ENCODE data around the gene BAHCC1. TPM values are rescaled to one million over a fixed set of nuclear protein-coding genes. Genes with fewer than 3 reads are reported as not detected.

BAHCC1 gene
- total RNA-seq, 1 experiment from 2014 or later, result 0.31 TPM

- peak; percentile 57 for DNase-seq (ENCODE audit: low spot score)
These were observed 32.2 kb downstream of the BAHCC1 start for GRCh38 chr17:81427173-81428120.

- peak; percentile 64 for DNase-seq (ENCODE audit: low spot score)
These were observed 32.9 kb downstream of the BAHCC1 start for GRCh38 chr17:81428121-81428515.

- no peak for DNase-seq (ENCODE audit: low spot score)
These were observed 33.3 kb downstream of the BAHCC1 start for GRCh38 chr17:81428516-81428915.

GRCh38 chr17:81428948-81429774, 33.9 kb downstream of the BAHCC1 start:
- DNase-seq (ENCODE audit: low spot score), result peak; percentile 72

GRCh38 chr17:81429821-81430551, 34.7 kb downstream of the BAHCC1 start:
- no peak for DNase-seq (ENCODE audit: low spot score)

- DNase-seq (ENCODE audit: low spot score), result no peak
These were observed 36.6 kb downstream of the BAHCC1 start for GRCh38 chr17:81431545-81432482.

GRCh38 chr17:81432941-81433340, 37.7 kb downstream of the BAHCC1 start:
- no peak for DNase-seq (ENCODE audit: low spot score)

GRCh38 chr17:81433656-81434055, 38.4 kb downstream of the BAHCC1 start:
- no peak for DNase-seq (ENCODE audit: low spot score)

- DNase-seq (ENCODE audit: low spot score), result no peak
These were observed 38.8 kb downstream of the BAHCC1 start for GRCh38 chr17:81434072-81434471.

GRCh38 chr17:81434681-81435417, 39.6 kb downstream of the BAHCC1 start:
- no peak for DNase-seq (ENCODE audit: low spot score)

- no peak for DNase-seq (ENCODE audit: low spot score)
These were observed 40.5 kb downstream of the BAHCC1 start for GRCh38 chr17:81435652-81436293.

GRCh38 chr17:81436294-81436849, 41.1 kb downstream of the BAHCC1 start:
- DNase-seq (ENCODE audit: low spot score), result no peak

GRCh38 chr17:81437191-81437651, 42.0 kb downstream of the BAHCC1 start:
- DNase-seq (ENCODE audit: low spot score), result no peak

GRCh38 chr17:81438007-81438659, 42.9 kb downstream of the BAHCC1 start:
- no peak for DNase-seq (ENCODE audit: low spot score)

- DNase-seq (ENCODE audit: low spot score), result no peak
These were observed 43.4 kb downstream of the BAHCC1 start for GRCh38 chr17:81438688-81439087.

GRCh38 chr17:81440051-81440471, 44.8 kb downstream of the BAHCC1 start:
- no peak for DNase-seq (ENCODE audit: low spot score)

GRCh38 chr17:81440511-81441244, 45.4 kb downstream of the BAHCC1 start:
- DNase-seq (ENCODE audit: low spot score), result no peak

- DNase-seq (ENCODE audit: low spot score), result no peak
These were observed 47.5 kb downstream of the BAHCC1 start for GRCh38 chr17:81442791-81443190.
